SHP77 (cell line): ENCODE measurements around the gene COL13A1.

ENCODE experiments used
- DNase-seq, 2 experiments: peaks; one replicate each; lab custom pipeline; 2025; lab: John Stamatoyannopoulos, UW

Gene COL13A1

GRCh38 chr10:69965919-69966662 lies 164.4 kb downstream of the COL13A1 start:
- DNase-seq, result no peak

GRCh38 chr10:69968830-69969229 lies 167.1 kb downstream of the COL13A1 start:
- DNase-seq, result no peak

GRCh38 chr10:69969977-69970376 lies 168.3 kb downstream of the COL13A1 start:
- DNase-seq, result no peak

- DNase-seq, result no peak
These were observed 171.3 kb downstream of the COL13A1 start for GRCh38 chr10:69972981-69973397.

- DNase-seq, result no peak
These were observed 172.0 kb downstream of the COL13A1 start for GRCh38 chr10:69973678-69974077.

- no peak for DNase-seq
These were observed 172.9 kb downstream of the COL13A1 start for GRCh38 chr10:69974551-69975155.

- DNase-seq, result no peak
These were observed 175.3 kb downstream of the COL13A1 start for GRCh38 chr10:69976795-69977546.

GRCh38 chr10:69979174-69979573 lies 177.5 kb downstream of the COL13A1 start:
- DNase-seq, result no peak

GRCh38 chr10:69980672-69981071 lies 179.0 kb downstream of the COL13A1 start:
- DNase-seq, result no peak

GRCh38 chr10:69988094-69988493 lies 186.4 kb downstream of the COL13A1 start:
- DNase-seq, result no peak

- DNase-seq, result no peak
These were observed 189.4 kb downstream of the COL13A1 start for GRCh38 chr10:69991151-69991550.

GRCh38 chr10:69994262-69994661 lies 192.6 kb downstream of the COL13A1 start:
- peak; percentile 0 to 3 for DNase-seq

GRCh38 chr10:69996611-69997010 lies 194.9 kb downstream of the COL13A1 start:
- DNase-seq, result no peak

GRCh38 chr10:70000262-70000661 lies 198.6 kb downstream of the COL13A1 start:
- no peak for DNase-seq

- DNase-seq, result no peak
These were observed 205.6 kb downstream of the COL13A1 start for GRCh38 chr10:70007116-70007820.
